Astrocyte (in vitro differentiated cells and primary cell): Measurements from ENCODE around the gene GPATCH4. TPM values are rescaled to one million over a fixed set of nuclear protein-coding genes. Genes with fewer than 3 reads are reported as not detected.
A peak's percentile ranks its signal among the peaks of the same experiment; 100 is the strongest.
"Not testable (repeated sequence)": the region's sequence is repeated elsewhere in the genome, so short reads cannot be mapped to it uniquely, and the experiment has no call there.

Experiments used
- DNase-seq: peaks from one replicate; pipeline ENCODE4 v3.0.0-alpha.2; 2010; ENCODE audit warnings: low read depth
- FAIRE-seq: peaks from 2 replicates; lab custom pipeline; 2011; peaks lifted over from hg19 to GRCh38; lab: Jason Lieb, UNC
- H2AFZ ChIP-seq: 2 replicates; pipeline ENCODE4 v1.6.0; 2012; ENCODE audit warnings: low read depth, low read length, inconsistent platforms
- H3K27ac ChIP-seq: 2 replicates; pipeline ENCODE4 v1.5.1; 2011; ENCODE audit warnings: low read depth, low read length, inconsistent platforms
- H3K27me3 ChIP-seq: 2 replicates; pipeline ENCODE4 v1.6.0; 2011; ENCODE audit warnings: low read length, inconsistent platforms; ENCODE audit not compliant: insufficient read depth
- H3K36me3 ChIP-seq: 2 replicates; pipeline ENCODE4 v1.5.1; 2011; ENCODE audit warnings: low read length, inconsistent platforms; ENCODE audit not compliant: insufficient read depth
- H3K4me1 ChIP-seq: 2 replicates; pipeline ENCODE4 v1.5.1; 2011; ENCODE audit warnings: low read length, inconsistent platforms; ENCODE audit not compliant: insufficient read depth
- H3K4me2 ChIP-seq: 2 replicates; pipeline ENCODE4 v1.6.0; 2012; ENCODE audit warnings: low read length, inconsistent platforms
- H3K4me3 ChIP-seq: 2 replicates; pipeline ENCODE4 v1.5.1; 2011; ENCODE audit warnings: low read depth, mild to moderate bottlenecking, low read length, inconsistent platforms; ENCODE audit not compliant: insufficient read depth
- H3K79me2 ChIP-seq: 2 replicates; pipeline ENCODE4 v1.6.0; 2012; ENCODE audit warnings: mild to moderate bottlenecking, low read length, inconsistent platforms; ENCODE audit not compliant: insufficient read depth
- H3K9ac ChIP-seq: 2 replicates; pipeline ENCODE4 v1.6.0; 2012; ENCODE audit warnings: mild to moderate bottlenecking, low read length, inconsistent platforms
- H3K9me3 ChIP-seq: 2 replicates; pipeline ENCODE4 v1.5.1; 2012; ENCODE audit warnings: low read depth, mild to moderate bottlenecking, low read length, inconsistent platforms; ENCODE audit not compliant: insufficient read depth
- H4K20me1 ChIP-seq: 2 replicates; pipeline ENCODE4 v1.6.0; 2012; ENCODE audit warnings: low read length, inconsistent platforms; ENCODE audit not compliant: insufficient read depth
- H3K27ac Mint-ChIP-seq: one replicate; pipeline ENCODE4 v1.8.0; 2021; ENCODE audit warnings: mild to moderate bottlenecking, mixed read lengths; ENCODE audit not compliant: unreplicated experiment
- H3K27me3 Mint-ChIP-seq: one replicate; pipeline ENCODE4 v1.8.0; 2021; ENCODE audit warnings: low read depth, mixed read lengths; ENCODE audit not compliant: unreplicated experiment
- H3K36me3 Mint-ChIP-seq: one replicate; pipeline ENCODE4 v1.8.0; 2021; ENCODE audit warnings: low read depth, mixed read lengths; ENCODE audit not compliant: unreplicated experiment
- H3K4me1 Mint-ChIP-seq: one replicate; pipeline ENCODE4 v1.8.0; 2021; ENCODE audit warnings: low read depth, mixed read lengths; ENCODE audit not compliant: unreplicated experiment
- H3K4me3 Mint-ChIP-seq: one replicate; pipeline ENCODE4 v1.8.0; 2021; ENCODE audit warnings: mild to moderate bottlenecking, moderate library complexity, mixed read lengths; ENCODE audit not compliant: unreplicated experiment
- H3K9me3 Mint-ChIP-seq: one replicate; pipeline ENCODE4 v1.8.0; 2021; ENCODE audit warnings: mild to moderate bottlenecking, mixed read lengths; ENCODE audit not compliant: unreplicated experiment
- EZH2 ChIP-seq: IDR thresholded peaks from 2 replicates; pipeline ENCODE4 v1.6.1; 2012; ENCODE audit warnings: mild to moderate bottlenecking, low read length, inconsistent platforms; ENCODE audit not compliant: insufficient read depth
- total RNA-seq: library from RNA; stranded (reverse); gene quantifications from 2 replicates; pipeline ENCODE4 v1.2.1, GENCODE V29; 2021
- TF ChIP-seq, protein P1 (sequence below): IDR thresholded peaks from 2 replicates; pipeline ENCODE4 v1.5.1; 2011; ENCODE audit warnings: low read depth, mild to moderate bottlenecking, inconsistent platforms, low read length, moderate library complexity; ENCODE audit not compliant: insufficient read depth

The GPATCH4 gene
- total RNA-seq, 1 donor from 2014 or later: 22.8 TPM

DNA sequence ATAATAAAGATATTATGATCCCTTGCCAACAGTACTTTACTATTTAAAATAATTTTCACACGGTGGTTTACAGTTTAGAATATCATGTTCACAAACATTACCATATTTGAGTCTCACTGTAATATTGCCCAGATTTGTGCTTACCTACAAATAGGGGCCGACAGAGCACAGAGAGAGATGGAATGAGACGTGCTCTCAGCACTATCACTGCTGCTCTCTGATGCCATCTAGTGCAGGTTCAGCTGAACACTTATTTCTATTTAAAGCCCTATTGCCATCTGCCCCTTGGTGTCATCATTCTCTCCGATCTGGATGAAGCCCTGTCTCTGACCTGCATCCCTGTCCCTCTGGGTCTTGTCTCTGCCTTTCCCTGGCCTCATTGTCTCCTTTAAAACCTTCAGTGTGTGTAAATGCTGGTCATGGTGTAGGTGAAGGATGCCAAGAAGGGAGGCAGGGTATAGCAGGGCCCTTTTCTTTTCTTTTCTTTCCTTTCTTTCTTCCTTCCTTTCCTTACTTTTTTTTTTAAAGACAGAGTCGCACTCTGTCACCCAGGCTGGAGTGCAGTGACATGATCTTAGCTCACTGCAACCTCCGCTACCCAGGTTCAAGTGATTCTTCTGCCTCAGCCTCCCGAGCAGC, 6.9 kb upstream of the GPATCH4 start:
- peaks cover 10% of the 10 kb centered on the region for H3K27me3 ChIP-seq
- peaks cover 7% of the 10 kb centered on the region for H3K27me3 Mint-ChIP-seq

DNA sequence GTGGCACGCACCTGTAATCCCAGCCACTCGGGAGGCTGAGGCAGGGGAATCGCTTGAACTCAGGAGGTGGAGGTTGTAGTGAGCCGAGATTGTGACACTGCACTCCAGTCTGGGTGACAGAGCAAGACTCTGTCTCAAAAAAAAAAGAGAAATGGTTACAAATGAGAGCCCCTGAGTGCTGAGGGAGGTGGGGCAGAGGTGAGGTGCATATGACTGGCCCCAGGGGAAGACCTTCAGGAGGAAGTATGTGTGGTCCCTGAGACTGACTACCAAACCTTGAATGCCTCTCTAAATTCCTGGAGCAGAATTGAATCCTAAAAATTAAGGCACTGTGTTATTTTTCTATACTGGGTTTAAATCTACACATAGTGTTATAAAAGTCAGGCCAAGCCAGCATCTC, 6.1 kb upstream of the GPATCH4 start:
- H3K27ac ChIP-seq, H3K9me3 Mint-ChIP-seq, H3K4me1 ChIP-seq, H3K27me3 Mint-ChIP-seq, H3K27ac Mint-ChIP-seq, DNase-seq, H3K9ac ChIP-seq, H3K4me3 ChIP-seq, H3K36me3 ChIP-seq, H3K4me1 Mint-ChIP-seq, H3K4me2 ChIP-seq, H3K9me3 ChIP-seq, H3K27me3 ChIP-seq, H3K4me3 Mint-ChIP-seq, H2AFZ ChIP-seq, H3K36me3 Mint-ChIP-seq, H3K79me2 ChIP-seq, FAIRE-seq, H4K20me1 ChIP-seq: not testable (repeated sequence)

More for the DNA sequence above, 6.9 kb upstream of the GPATCH4 start:
- Histone ChIP-seq H4K20me1 (no peaks in the 10 kb centered on the region), H2AFZ (no peak overlapping the region), H3K9me3 (no peaks in the 10 kb centered on the region), H3K27ac (no peak overlapping the region), H3K36me3 (no peaks in the 10 kb centered on the region), H3K4me3 (no peak overlapping the region), H3K9ac (no peak overlapping the region), H3K79me2 (no peaks in the 10 kb centered on the region), H3K4me2 (no peak overlapping the region), H3K4me1 (no peaks in the 10 kb centered on the region)
- Mint-ChIP-seq H3K4me3 (no peak overlapping the region), H3K36me3 (no peaks in the 10 kb centered on the region), H3K4me1 (peaks cover 4% of the 10 kb centered on the region), H3K9me3 (no peaks in the 10 kb centered on the region), H3K27ac (peak overlapping the region; percentile 89)
- peak; percentile 85 for FAIRE-seq
- peak; percentile 45 for DNase-seq
- no peak for TF ChIP-seq EZH2
- TF ChIP-seq, protein P1, sequence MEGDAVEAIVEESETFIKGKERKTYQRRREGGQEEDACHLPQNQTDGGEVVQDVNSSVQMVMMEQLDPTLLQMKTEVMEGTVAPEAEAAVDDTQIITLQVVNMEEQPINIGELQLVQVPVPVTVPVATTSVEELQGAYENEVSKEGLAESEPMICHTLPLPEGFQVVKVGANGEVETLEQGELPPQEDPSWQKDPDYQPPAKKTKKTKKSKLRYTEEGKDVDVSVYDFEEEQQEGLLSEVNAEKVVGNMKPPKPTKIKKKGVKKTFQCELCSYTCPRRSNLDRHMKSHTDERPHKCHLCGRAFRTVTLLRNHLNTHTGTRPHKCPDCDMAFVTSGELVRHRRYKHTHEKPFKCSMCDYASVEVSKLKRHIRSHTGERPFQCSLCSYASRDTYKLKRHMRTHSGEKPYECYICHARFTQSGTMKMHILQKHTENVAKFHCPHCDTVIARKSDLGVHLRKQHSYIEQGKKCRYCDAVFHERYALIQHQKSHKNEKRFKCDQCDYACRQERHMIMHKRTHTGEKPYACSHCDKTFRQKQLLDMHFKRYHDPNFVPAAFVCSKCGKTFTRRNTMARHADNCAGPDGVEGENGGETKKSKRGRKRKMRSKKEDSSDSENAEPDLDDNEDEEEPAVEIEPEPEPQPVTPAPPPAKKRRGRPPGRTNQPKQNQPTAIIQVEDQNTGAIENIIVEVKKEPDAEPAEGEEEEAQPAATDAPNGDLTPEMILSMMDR: peak; percentile 78

DNA sequence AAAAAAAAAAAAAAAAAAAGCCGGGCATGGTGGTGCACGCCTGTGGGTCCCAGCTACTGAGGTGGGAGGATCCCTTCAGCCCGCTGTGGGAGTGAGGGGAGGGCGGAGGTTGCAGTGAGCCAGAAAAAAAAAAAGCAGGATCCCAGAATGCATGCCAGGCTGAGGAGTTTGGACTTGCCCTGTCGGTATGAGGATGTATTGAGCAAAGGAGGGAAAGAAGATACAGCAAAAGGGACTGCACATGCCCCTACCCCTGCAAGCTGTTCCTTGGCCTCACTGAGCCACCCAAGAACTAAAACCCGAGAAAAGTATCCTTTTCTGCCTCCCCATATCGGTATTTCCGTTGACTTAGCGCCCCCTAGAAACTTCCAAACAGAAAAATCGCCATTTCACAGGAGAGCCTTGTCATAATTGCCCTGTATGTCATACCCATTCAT, 1.3 kb upstream of the GPATCH4 start:
- H3K9ac ChIP-seq: no peak overlapping the region
- H3K27me3 ChIP-seq: no peaks in the 10 kb centered on the region
- Mint-ChIP-seq H3K27me3 (no peaks in the 10 kb centered on the region), H3K27ac (no peak overlapping the region), H3K36me3 (peaks cover 8% of the 10 kb centered on the region), H3K4me1 (peaks cover 8% of the 10 kb centered on the region), H3K9me3 (no peaks in the 10 kb centered on the region), H3K4me3 (no peak overlapping the region)
- no peak for DNase-seq
- H3K9me3 ChIP-seq: no peaks in the 10 kb centered on the region
- H3K27ac ChIP-seq: no peak overlapping the region
- peak overlapping the region; percentile 8 for H3K4me2 ChIP-seq
- H3K36me3 ChIP-seq: peaks cover 12% of the 10 kb centered on the region
- TF ChIP-seq EZH2: no peak
- TF ChIP-seq, protein P1: peak; percentile 13
- peaks cover 8% of the 10 kb centered on the region for H3K4me1 ChIP-seq
- FAIRE-seq: no peak
- no peak overlapping the region for H3K4me3 ChIP-seq
- H4K20me1 ChIP-seq: peaks cover 13% of the 10 kb centered on the region
- H2AFZ ChIP-seq: no peak overlapping the region
- peaks cover 30% of the 10 kb centered on the region for H3K79me2 ChIP-seq
